RPMI8226 (cell line): ENCODE measurements around the gene HIVEP1.

ENCODE experiments used
- DNase-seq: peaks from one replicate; pipeline ENCODE4 v3.0.0-alpha.2; 2015

The HIVEP1 gene

GRCh38 chr6:12200015-12200564 is 188.0 kb downstream of the HIVEP1 start:
- DNase-seq: no peak

- DNase-seq: no peak
These were observed 188.6 kb downstream of the HIVEP1 start for GRCh38 chr6:12200761-12201160.

- DNase-seq: no peak
These were observed 190.9 kb downstream of the HIVEP1 start for GRCh38 chr6:12203001-12203400.

GRCh38 chr6:12208190-12208589 is 196.1 kb downstream of the HIVEP1 start:
- DNase-seq: no peak

- no peak for DNase-seq
These were observed 196.6 kb downstream of the HIVEP1 start for GRCh38 chr6:12208673-12209072.
